SK-N-MC (cell line): ENCODE data around the gene DYRK4.

ENCODE experiments used
- EZH2 ChIP-seq: fragments of 200-600 bp; sonication (generic); IDR thresholded peaks from one replicate; pipeline ENCODE4 v1.6.1; 2017; ENCODE audit warnings: antibody characterized with exemption
- POLR2AphosphoS5 ChIP-seq: IDR thresholded peaks from 2 replicates; pipeline ENCODE4 v1.6.1; 2012; ENCODE audit warnings: mild to moderate bottlenecking, low read depth, low read length, borderline replicate concordance

DNA sequence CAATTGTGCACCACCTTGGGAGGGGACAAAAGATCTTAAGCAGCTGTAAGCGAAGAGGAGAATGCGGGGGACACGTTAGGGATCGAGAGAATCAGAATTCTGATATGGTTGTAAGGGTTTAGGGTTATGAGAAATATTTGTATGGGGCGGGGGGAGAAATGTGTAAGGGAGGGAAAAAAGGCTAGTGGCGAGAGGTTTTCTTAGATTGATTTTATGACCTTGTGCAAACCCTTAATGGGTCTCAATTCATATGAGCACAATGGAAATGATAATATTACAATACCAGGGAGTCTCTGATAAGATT, 87.3 kb downstream of the DYRK4 start:
- TF ChIP-seq POLR2AphosphoS5 = no peak
- no peak for TF ChIP-seq EZH2
